ENCODE data around the gene CD81.
"Not testable (repeated sequence)": the region's sequence is repeated elsewhere in the genome, so short reads cannot be mapped to it uniquely, and the experiment has no call there.

GRCh38 chr11:2335286-2335685, 41.8 kb upstream of the CD81 start:
- not testable (repeated sequence) for TF ChIP-seq CTCF (IDR thresholded peaks at IDR 0.05 in 4 of 5, conservative IDR thresholded peaks at IDR 0.05 in 1 of 5); POLR2A (IDR thresholded peaks at IDR 0.05)

All from gastrocnemius medialis (tissue), 4 donors.